Stomach (tissue), 4 donors: ENCODE measurements around the gene C1GALT1.

ENCODE experiments used
- CTCF ChIP-seq, 7 experiments: fragments of 450-650 bp in 4 of 7; fragments of 200-600 bp in 3 of 7; sonication (generic) in 3 of 7; IDR thresholded peaks; one replicate each; pipeline ENCODE4 v1.5.1; 2016 to 2019; ENCODE audit warnings: antibody characterized with exemption in 7 of 7, control low read depth in 2 of 7, mild to moderate bottlenecking in 1 of 7
- EP300 ChIP-seq: sonication (generic); formaldehyde crosslinking; IDR thresholded peaks from one replicate; pipeline ENCODE4 v1.6.1; 2017; ENCODE audit warnings: antibody characterized with exemption
- POLR2A ChIP-seq, 4 donors: fragments of 450-650 bp; IDR thresholded peaks; one replicate each; pipeline ENCODE4 v1.6.1; 2016; ENCODE audit warnings: antibody characterized with exemption in 4 of 4, control low read depth in 2 of 4, mild to moderate bottlenecking in 1 of 4, moderate library complexity in 1 of 4
- POLR2AphosphoS5 ChIP-seq, 3 donors: sonication (generic); formaldehyde crosslinking; IDR thresholded peaks; one replicate each; pipeline ENCODE4 v1.6.1; 2016; ENCODE audit warnings: antibody characterized with exemption in 3 of 3

DNA sequence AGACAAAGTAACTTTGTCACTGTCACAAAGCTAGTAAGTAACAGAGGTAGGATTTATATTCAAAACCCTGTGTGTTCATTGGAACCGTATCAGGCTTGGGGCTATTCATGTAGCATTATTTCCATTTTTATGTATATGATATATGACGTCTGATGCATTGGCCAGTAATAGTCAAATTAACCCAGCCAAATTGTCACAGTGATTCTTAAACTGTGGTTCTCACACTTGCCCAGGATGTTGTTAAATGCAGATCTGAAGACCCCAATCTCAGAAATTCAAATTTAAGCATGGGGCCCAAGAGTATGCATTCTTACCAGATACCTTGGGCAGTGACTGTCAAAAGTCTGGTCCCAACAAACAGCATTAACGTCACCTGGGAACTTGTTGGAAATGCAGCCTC is 63.9 kb downstream of the C1GALT1 start:
- TF ChIP-seq CTCF (IDR thresholded peaks at IDR 0.05) (no peak), EP300 (no peak), POLR2A (IDR thresholded peaks at IDR 0.05) (no peak), POLR2AphosphoS5 (IDR thresholded peaks at IDR 0.05) (no peak)
